ENCODE data around the gene GCN1.

DNA sequence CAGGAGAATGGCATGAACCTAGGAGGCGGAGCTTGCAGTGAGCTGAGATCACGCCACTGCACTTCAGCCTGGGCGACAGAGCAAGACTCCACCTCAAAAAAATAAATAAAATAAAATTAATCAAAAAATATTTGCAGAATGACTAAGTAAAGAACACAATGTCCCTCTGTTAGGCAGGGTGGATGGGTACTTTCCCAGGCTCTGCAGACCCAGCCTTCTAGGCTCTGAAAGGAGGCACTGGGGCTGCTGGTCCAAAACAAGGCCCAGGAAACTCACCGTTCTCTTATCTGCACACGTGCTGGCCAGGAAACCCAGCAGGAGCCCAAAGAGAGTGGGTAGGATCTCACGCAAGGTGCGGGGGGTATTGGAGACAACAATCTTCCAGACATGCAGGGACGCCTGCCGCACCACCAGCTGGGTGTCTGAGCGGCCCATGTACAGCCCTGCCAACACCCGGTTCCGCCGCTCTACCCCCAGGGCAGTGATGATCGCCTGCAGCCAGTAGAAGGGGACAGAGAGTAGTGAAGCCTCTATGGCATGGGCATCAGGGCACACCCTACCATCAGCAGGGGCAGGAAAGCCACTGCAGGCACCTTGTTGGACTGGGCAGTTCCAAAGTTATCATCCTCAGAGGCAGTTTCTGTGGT, 52.2 kb downstream of the GCN1 start:
- TF ChIP-seq EP300 (IDR thresholded peaks at IDR 0.05; ENCODE audit: borderline replicate concordance in 1 of 2, low read depth in 2 of 2, low read length in 2 of 2), result no peak
- TF ChIP-seq, protein P1, sequence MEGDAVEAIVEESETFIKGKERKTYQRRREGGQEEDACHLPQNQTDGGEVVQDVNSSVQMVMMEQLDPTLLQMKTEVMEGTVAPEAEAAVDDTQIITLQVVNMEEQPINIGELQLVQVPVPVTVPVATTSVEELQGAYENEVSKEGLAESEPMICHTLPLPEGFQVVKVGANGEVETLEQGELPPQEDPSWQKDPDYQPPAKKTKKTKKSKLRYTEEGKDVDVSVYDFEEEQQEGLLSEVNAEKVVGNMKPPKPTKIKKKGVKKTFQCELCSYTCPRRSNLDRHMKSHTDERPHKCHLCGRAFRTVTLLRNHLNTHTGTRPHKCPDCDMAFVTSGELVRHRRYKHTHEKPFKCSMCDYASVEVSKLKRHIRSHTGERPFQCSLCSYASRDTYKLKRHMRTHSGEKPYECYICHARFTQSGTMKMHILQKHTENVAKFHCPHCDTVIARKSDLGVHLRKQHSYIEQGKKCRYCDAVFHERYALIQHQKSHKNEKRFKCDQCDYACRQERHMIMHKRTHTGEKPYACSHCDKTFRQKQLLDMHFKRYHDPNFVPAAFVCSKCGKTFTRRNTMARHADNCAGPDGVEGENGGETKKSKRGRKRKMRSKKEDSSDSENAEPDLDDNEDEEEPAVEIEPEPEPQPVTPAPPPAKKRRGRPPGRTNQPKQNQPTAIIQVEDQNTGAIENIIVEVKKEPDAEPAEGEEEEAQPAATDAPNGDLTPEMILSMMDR (IDR thresholded peaks at IDR 0.05; ENCODE audit: control extremely low read depth in 1 of 3, insufficient read depth in 1 of 3, low read depth in 1 of 3, low read length in 3 of 3), result no peak
- TF ChIP-seq ZNF274 (IDR thresholded peaks at IDR 0.05; ENCODE audit: borderline replicate concordance, extremely low read depth, low read length), result no peak
- TF ChIP-seq RAD21 (IDR thresholded peaks at IDR 0.05 in 1 of 2, conservative IDR thresholded peaks at IDR 0.05 in 1 of 2; ENCODE audit: low read depth in 2 of 2, low read length in 2 of 2), result no peak

Data from H1 (cell line).